SK-N-SH treated with all-trans-retinoic acid at 6 μM for 48 hours (cell line): Measurements from ENCODE around the gene IFI6.
"Not testable (repeated sequence)": the region's sequence is repeated elsewhere in the genome, so short reads cannot be mapped to it uniquely, and the experiment has no call there.

Source experiments
- ATAC-seq: fragments of 200-7000 bp; cut with Tn5 transposase; 3 replicates; pipeline ENCODE4 v1.9.1; 2020; ENCODE audit warnings: mild to moderate bottlenecking, moderate library complexity
- ARNTL ChIP-seq: fragments of 450-650 bp; formaldehyde crosslinking; IDR thresholded peaks from 2 replicates; pipeline ENCODE4 v1.5.0; 2020; ENCODE audit warnings: low read depth, mild to moderate bottlenecking, moderate library complexity, borderline replicate concordance
- BACH2 ChIP-seq: fragments of 250-450 bp; sonication (Bioruptor Pico); IDR thresholded peaks from 2 replicates; pipeline ENCODE4 v1.9.0; 2021; ENCODE audit warnings: mild to moderate bottlenecking, borderline replicate concordance
- CSDC2 ChIP-seq: fragments of 250-450 bp; sonication (Bioruptor Pico); IDR thresholded peaks from 2 replicates; pipeline ENCODE4 v1.5.0; 2020; ENCODE audit warnings: mild to moderate bottlenecking, moderate library complexity
- CSRNP3 ChIP-seq: fragments of 250-450 bp; sonication (Bioruptor Pico); IDR thresholded peaks from 2 replicates; pipeline ENCODE4 v1.5.1; 2021; ENCODE audit warnings: mild to moderate bottlenecking, moderate library complexity
- ESRRG ChIP-seq: fragments of 250-450 bp; sonication (Bioruptor Pico); IDR thresholded peaks from 2 replicates; pipeline ENCODE4 v1.6.1; 2021; ENCODE audit warnings: mild to moderate bottlenecking
- GLIS3 ChIP-seq: fragments of 250-450 bp; sonication (Bioruptor Pico); IDR thresholded peaks from 2 replicates; pipeline ENCODE4 v1.5.0; 2020; ENCODE audit warnings: mild to moderate bottlenecking, moderate library complexity
- OSR1 ChIP-seq: fragments of 250-450 bp; sonication (Bioruptor Pico); IDR thresholded peaks from 2 replicates; pipeline ENCODE4 v1.8.0; 2022; ENCODE audit warnings: moderate library complexity, mild to moderate bottlenecking, inconsistent platforms
- PPARA ChIP-seq: fragments of 250-450 bp; sonication (Bioruptor Pico); IDR thresholded peaks from 2 replicates; pipeline ENCODE4 v1.5.0; 2020; ENCODE audit warnings: mild to moderate bottlenecking, borderline replicate concordance
- SNAI2 ChIP-seq: fragments of 250-450 bp; sonication (Bioruptor Pico); IDR thresholded peaks from 2 replicates; pipeline ENCODE4 v1.5.0; 2020; ENCODE audit warnings: mild to moderate bottlenecking, moderate library complexity
- TCF4 ChIP-seq: fragments of 250-450 bp; sonication (Bioruptor Pico); IDR thresholded peaks from 2 replicates; pipeline ENCODE4 v1.8.0; 2021; ENCODE audit warnings: mild to moderate bottlenecking, moderate library complexity, borderline replicate concordance
- TOX ChIP-seq: fragments of 250-450 bp; sonication (Bioruptor Pico); IDR thresholded peaks from 2 replicates; pipeline ENCODE4 v1.8.0; 2021; ENCODE audit warnings: mild to moderate bottlenecking, moderate library complexity, borderline replicate concordance
- ZC3H10 ChIP-seq: fragments of 250-450 bp; sonication (Bioruptor Pico); IDR thresholded peaks from 2 replicates; pipeline ENCODE4 v1.5.1; 2021; ENCODE audit warnings: mild to moderate bottlenecking, moderate library complexity
- ZFP3 ChIP-seq: fragments of 250-450 bp; sonication (Bioruptor Pico); IDR thresholded peaks from 2 replicates; pipeline ENCODE4 v1.5.0; 2020; ENCODE audit warnings: mild to moderate bottlenecking, moderate library complexity
- ZFP30 ChIP-seq: fragments of 450-650 bp; formaldehyde crosslinking; IDR thresholded peaks from 2 replicates; pipeline ENCODE4 v1.5.0; 2022; ENCODE audit warnings: mild to moderate bottlenecking, moderate library complexity
- ZNF565 ChIP-seq: fragments of 450-650 bp; formaldehyde crosslinking; conservative IDR thresholded peaks from 2 replicates; pipeline ENCODE4 v1.5.0; 2020; ENCODE audit warnings: low read depth, mild to moderate bottlenecking, moderate library complexity
- ZNF8 ChIP-seq: fragments of 450-650 bp; formaldehyde crosslinking; IDR thresholded peaks from 2 replicates; pipeline ENCODE4 v1.5.0; 2020; ENCODE audit warnings: mild to moderate bottlenecking, moderate library complexity
- TF ChIP-seq, protein P1 (sequence below): fragments of 250-450 bp; sonication (Bioruptor Pico); IDR thresholded peaks from 2 replicates; pipeline ENCODE4 v1.5.1; 2020; ENCODE audit warnings: low read depth, mild to moderate bottlenecking, moderate library complexity
- TF ChIP-seq, protein P2 (sequence below): fragments of 250-450 bp; sonication (Bioruptor Pico); IDR thresholded peaks from 2 replicates; pipeline ENCODE4 v1.8.0; 2021; ENCODE audit warnings: low read depth, mild to moderate bottlenecking, moderate library complexity, borderline replicate concordance
- TF ChIP-seq, protein P3 (sequence below): fragments of 250-450 bp; sonication (Bioruptor Pico); IDR thresholded peaks from 2 replicates; pipeline ENCODE4 v1.8.0; 2020; ENCODE audit warnings: mild to moderate bottlenecking, moderate library complexity, borderline replicate concordance
- TF ChIP-seq, protein P4 (sequence below): fragments of 250-450 bp; sonication (Bioruptor Pico); IDR thresholded peaks from 2 replicates; pipeline ENCODE4 v1.5.0; 2020; ENCODE audit warnings: mild to moderate bottlenecking, moderate library complexity

Gene IFI6

DNA sequence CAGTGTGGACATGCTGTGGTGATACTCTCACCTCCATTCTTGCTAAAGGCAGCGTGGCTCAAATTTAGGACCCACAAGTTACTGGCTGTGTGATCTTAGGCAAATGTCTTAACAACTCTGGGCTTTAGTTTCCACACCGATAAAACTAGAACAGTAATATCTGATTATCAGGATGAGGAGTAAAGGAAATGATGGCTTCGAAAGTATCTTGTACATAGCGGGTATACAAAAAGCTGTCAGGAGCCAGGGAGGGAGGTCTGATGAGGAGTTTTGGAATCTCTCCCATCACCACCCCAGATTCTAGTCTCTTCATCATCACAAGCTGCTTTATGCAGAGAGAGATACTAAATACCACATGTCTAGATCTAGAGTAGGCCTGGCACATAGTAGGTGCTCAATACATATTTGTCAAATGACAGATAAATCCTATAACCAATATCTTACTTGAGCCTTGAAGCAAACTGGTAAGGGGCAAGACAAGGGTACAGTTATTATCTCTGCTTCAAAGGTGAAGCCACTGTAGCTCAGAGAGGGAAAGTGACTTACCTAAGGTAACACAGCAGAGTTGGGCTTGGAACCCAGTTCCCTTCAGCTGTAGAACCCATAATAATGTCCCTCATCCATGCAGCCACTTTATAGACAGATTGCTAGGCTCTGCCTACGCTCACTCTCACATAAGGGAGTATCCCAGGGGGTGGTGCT is 27.5 kb downstream of the IFI6 start:
- TF ChIP-seq, protein P1, sequence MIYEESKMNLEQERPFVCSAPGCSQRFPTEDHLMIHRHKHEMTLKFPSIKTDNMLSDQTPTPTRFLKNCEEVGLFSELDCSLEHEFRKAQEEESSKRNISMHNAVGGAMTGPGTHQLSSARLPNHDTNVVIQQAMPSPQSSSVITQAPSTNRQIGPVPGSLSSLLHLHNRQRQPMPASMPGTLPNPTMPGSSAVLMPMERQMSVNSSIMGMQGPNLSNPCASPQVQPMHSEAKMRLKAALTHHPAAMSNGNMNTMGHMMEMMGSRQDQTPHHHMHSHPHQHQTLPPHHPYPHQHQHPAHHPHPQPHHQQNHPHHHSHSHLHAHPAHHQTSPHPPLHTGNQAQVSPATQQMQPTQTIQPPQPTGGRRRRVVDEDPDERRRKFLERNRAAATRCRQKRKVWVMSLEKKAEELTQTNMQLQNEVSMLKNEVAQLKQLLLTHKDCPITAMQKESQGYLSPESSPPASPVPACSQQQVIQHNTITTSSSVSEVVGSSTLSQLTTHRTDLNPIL, result no peak
- TF ChIP-seq ESRRG (no peak), CSDC2 (CRISPR knock-in tag) (no peak), ARNTL (no peak)
- TF ChIP-seq, protein P2, sequence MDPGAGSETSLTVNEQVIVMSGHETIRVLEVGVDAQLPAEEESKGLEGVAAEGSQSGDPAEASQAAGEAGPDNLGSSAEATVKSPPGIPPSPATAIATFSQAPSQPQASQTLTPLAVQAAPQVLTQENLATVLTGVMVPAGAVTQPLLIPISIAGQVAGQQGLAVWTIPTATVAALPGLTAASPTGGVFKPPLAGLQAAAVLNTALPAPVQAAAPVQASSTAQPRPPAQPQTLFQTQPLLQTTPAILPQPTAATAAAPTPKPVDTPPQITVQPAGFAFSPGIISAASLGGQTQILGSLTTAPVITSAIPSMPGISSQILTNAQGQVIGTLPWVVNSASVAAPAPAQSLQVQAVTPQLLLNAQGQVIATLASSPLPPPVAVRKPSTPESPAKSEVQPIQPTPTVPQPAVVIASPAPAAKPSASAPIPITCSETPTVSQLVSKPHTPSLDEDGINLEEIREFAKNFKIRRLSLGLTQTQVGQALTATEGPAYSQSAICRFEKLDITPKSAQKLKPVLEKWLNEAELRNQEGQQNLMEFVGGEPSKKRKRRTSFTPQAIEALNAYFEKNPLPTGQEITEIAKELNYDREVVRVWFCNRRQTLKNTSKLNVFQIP, result no peak
- no peak for ATAC-seq

DNA sequence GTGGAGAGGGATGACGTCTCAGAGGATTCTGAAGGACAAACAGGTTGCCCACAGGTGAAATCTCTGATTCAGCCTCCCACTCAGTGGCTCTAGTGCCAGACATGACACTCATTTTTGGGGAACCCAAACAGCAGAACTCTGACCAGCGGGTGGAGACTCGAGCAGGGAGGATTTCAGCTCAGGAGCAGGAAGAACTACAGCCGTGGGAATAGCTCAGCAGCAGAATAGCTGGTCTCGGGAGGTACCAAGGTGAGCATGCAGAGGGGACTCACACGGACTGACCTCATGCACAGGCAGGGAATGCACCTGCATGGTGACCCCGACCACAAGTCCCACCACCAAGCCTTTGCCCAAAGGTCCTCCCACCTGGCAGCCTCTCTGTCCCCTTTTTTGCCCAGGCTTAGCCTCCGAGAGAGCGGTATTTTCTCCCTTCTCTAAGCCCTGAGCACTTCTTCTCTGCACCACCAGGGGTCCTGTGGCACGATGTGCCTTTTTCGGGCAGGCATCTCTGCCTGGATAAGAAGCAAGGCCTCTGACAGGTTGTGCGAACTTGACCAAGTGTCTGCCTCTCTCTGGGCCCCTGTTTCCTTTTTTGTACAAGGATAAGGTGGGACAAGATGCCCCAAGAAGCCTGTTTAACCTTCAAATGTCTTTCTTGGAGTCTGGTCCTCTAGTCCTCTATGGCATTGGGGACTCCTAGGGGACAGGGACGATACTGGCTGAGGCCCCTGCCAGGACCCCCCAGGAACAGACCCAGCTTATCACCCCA is 28.2 kb downstream of the IFI6 start:
- no peak for TF ChIP-seq ZFP3
- no peak for TF ChIP-seq GLIS3 (CRISPR knock-in tag)
- TF ChIP-seq ZNF565, result no peak
- TF ChIP-seq, protein P3, sequence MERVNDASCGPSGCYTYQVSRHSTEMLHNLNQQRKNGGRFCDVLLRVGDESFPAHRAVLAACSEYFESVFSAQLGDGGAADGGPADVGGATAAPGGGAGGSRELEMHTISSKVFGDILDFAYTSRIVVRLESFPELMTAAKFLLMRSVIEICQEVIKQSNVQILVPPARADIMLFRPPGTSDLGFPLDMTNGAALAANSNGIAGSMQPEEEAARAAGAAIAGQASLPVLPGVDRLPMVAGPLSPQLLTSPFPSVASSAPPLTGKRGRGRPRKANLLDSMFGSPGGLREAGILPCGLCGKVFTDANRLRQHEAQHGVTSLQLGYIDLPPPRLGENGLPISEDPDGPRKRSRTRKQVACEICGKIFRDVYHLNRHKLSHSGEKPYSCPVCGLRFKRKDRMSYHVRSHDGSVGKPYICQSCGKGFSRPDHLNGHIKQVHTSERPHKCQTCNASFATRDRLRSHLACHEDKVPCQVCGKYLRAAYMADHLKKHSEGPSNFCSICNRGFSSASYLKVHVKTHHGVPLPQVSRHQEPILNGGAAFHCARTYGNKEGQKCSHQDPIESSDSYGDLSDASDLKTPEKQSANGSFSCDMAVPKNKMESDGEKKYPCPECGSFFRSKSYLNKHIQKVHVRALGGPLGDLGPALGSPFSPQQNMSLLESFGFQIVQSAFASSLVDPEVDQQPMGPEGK (CRISPR knock-in tag), result no peak
- TF ChIP-seq, protein P1, result no peak
- no peak for TF ChIP-seq PPARA (CRISPR knock-in tag)
- TF ChIP-seq, protein P4, sequence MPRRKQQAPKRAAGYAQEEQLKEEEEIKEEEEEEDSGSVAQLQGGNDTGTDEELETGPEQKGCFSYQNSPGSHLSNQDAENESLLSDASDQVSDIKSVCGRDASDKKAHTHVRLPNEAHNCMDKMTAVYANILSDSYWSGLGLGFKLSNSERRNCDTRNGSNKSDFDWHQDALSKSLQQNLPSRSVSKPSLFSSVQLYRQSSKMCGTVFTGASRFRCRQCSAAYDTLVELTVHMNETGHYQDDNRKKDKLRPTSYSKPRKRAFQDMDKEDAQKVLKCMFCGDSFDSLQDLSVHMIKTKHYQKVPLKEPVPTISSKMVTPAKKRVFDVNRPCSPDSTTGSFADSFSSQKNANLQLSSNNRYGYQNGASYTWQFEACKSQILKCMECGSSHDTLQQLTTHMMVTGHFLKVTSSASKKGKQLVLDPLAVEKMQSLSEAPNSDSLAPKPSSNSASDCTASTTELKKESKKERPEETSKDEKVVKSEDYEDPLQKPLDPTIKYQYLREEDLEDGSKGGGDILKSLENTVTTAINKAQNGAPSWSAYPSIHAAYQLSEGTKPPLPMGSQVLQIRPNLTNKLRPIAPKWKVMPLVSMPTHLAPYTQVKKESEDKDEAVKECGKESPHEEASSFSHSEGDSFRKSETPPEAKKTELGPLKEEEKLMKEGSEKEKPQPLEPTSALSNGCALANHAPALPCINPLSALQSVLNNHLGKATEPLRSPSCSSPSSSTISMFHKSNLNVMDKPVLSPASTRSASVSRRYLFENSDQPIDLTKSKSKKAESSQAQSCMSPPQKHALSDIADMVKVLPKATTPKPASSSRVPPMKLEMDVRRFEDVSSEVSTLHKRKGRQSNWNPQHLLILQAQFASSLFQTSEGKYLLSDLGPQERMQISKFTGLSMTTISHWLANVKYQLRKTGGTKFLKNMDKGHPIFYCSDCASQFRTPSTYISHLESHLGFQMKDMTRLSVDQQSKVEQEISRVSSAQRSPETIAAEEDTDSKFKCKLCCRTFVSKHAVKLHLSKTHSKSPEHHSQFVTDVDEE, result no peak
- TF ChIP-seq ZNF8 (CRISPR knock-in tag), result no peak
- TF ChIP-seq TCF4 (CRISPR knock-in tag), result no peak
- no peak for TF ChIP-seq BACH2
- no peak for TF ChIP-seq SNAI2
- TF ChIP-seq ZFP30 (CRISPR knock-in tag), result no peak
- TF ChIP-seq OSR1, result no peak
- TF ChIP-seq TOX (CRISPR knock-in tag), result no peak
- no peak for TF ChIP-seq ZC3H10 (CRISPR knock-in tag)
- no peak for TF ChIP-seq CSRNP3
- ATAC-seq, result peak; percentile 95

DNA sequence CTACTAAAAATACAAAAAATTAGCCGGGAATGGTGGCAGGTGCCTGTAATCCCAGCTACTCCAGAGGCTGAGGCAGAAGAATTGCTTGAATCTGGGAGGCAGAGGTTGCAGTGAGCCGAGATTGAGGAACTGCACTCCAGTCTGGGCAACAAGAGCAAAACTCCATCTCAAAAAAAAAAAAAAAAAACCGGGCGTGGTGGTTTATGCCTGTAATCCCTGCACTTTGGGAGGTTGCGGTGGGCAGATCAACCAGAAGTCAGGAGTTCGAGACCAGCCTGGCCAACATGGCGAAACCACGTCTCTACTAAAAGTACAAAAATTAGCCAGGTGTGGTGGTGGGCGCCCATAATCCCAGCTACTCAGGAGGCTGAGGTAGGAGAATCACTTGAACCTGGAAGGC is 31.5 kb downstream of the IFI6 start:
- not testable (repeated sequence) for ATAC-seq
